HepG2 (cell line): ENCODE measurements around the gene TSPYL4. TPM values are rescaled to one million over a fixed set of nuclear protein-coding genes. Genes with fewer than 3 reads are reported as not detected.
A peak's percentile ranks its signal among the peaks of the same experiment; 100 is the strongest.

Experiments
- ARHGAP35 ChIP-seq: sonication (generic); formaldehyde crosslinking; IDR thresholded peaks from 2 replicates; pipeline ENCODE4 v1.9.0; 2022; ENCODE audit warnings: mild to moderate bottlenecking, inconsistent platforms, moderate library complexity, missing genetic modification reagents, borderline replicate concordance
- FLYWCH1 ChIP-seq: sonication (generic); formaldehyde crosslinking; IDR thresholded peaks from 2 replicates; pipeline ENCODE4 v1.8.1; 2023; ENCODE audit warnings: mild to moderate bottlenecking, missing genetic modification reagents
- GABPB1 ChIP-seq: IDR thresholded peaks from 2 replicates; pipeline ENCODE4 v1.6.1; 2016; ENCODE audit warnings: mild to moderate bottlenecking, missing genetic modification reagents, moderate library complexity, missing compliant biosample characterization
- HNRNPL ChIP-seq: fragments of 200-400 bp; formaldehyde crosslinking; IDR thresholded peaks from 2 replicates; pipeline ENCODE4 v1.6.1; 2017; ENCODE audit warnings: mild to moderate bottlenecking, low read depth, low read length
- HNRNPLL ChIP-seq: fragments of 200-400 bp; formaldehyde crosslinking; IDR thresholded peaks from 2 replicates; pipeline ENCODE4 v1.6.1; 2017; ENCODE audit warnings: mild to moderate bottlenecking, low read depth, low read length; ENCODE audit not compliant: poor library complexity, severe bottlenecking
- JUN ChIP-seq: sonication (generic); formaldehyde crosslinking; IDR thresholded peaks from 2 replicates; pipeline ENCODE4 v1.4.0; 2020; ENCODE audit warnings: mild to moderate bottlenecking, missing genetic modification reagents
- JUND ChIP-seq: sonication (generic); formaldehyde crosslinking; IDR thresholded peaks from 2 replicates; pipeline ENCODE4 v1.8.0; 2022; ENCODE audit warnings: mild to moderate bottlenecking, missing genetic modification reagents
- KDM1A ChIP-seq: IDR thresholded peaks from 2 replicates; pipeline ENCODE4 v1.6.1; 2016; ENCODE audit warnings: missing compliant biosample characterization
- MLLT10 ChIP-seq: sonication (generic); formaldehyde crosslinking; IDR thresholded peaks from 2 replicates; pipeline ENCODE4 v1.4.0; 2020; ENCODE audit warnings: missing genetic modification reagents
- RBAK ChIP-seq: sonication (generic); formaldehyde crosslinking; IDR thresholded peaks from 2 replicates; pipeline ENCODE4 v1.5.1; 2020; ENCODE audit warnings: mild to moderate bottlenecking, missing genetic modification reagents
- REPIN1 ChIP-seq: sonication (generic); formaldehyde crosslinking; IDR thresholded peaks from 2 replicates; pipeline ENCODE4 v1.8.0; 2022; ENCODE audit warnings: missing genetic modification reagents, low read depth, mild to moderate bottlenecking, borderline replicate concordance
- RFX5 ChIP-seq: IDR thresholded peaks from 2 replicates; pipeline ENCODE4 v1.6.1; 2011; ENCODE audit warnings: low read depth, low read length, improper control_type of control experiment
- SMAD9 ChIP-seq: sonication (generic); formaldehyde crosslinking; IDR thresholded peaks from 2 replicates; pipeline ENCODE4 v1.5.1; 2020; ENCODE audit warnings: mild to moderate bottlenecking, missing genetic modification reagents
- ZNF296 ChIP-seq: sonication (generic); formaldehyde crosslinking; conservative IDR thresholded peaks from 2 replicates; pipeline ENCODE4 v1.5.0; 2020; ENCODE audit warnings: mild to moderate bottlenecking, missing genetic modification reagents
- ZNF354B ChIP-seq: sonication (generic); formaldehyde crosslinking; IDR thresholded peaks from 2 replicates; pipeline ENCODE4 v1.8.0; 2022; ENCODE audit warnings: mild to moderate bottlenecking, missing genetic modification reagents
- ZNF713 ChIP-seq: sonication (generic); formaldehyde crosslinking; IDR thresholded peaks from 2 replicates; pipeline ENCODE4 v1.4.0; 2020; ENCODE audit warnings: mild to moderate bottlenecking, missing genetic modification reagents
- ZNF75D ChIP-seq: sonication (generic); formaldehyde crosslinking; IDR thresholded peaks from 2 replicates; pipeline ENCODE4 v1.8.1; 2023; ENCODE audit warnings: missing genetic modification reagents, mild to moderate bottlenecking, borderline replicate concordance
- ZNF768 ChIP-seq: sonication (generic); formaldehyde crosslinking; IDR thresholded peaks from 2 replicates; pipeline ENCODE4 v1.4.0; 2020; ENCODE audit warnings: missing genetic modification reagents
- ZNF800 ChIP-seq: sonication (generic); formaldehyde crosslinking; IDR thresholded peaks from 2 replicates; pipeline ENCODE4 v1.4.0; 2020; ENCODE audit warnings: missing genetic modification reagents
- ZSCAN21 ChIP-seq: sonication (generic); formaldehyde crosslinking; IDR thresholded peaks from 2 replicates; pipeline ENCODE4 v1.8.0; 2022; ENCODE audit warnings: mild to moderate bottlenecking, missing genetic modification reagents, moderate library complexity, borderline replicate concordance
- polyA plus RNA-seq, 8 experiments: library from polyadenylated mRNA; depleted of rRNA in 3 of 8; stranded (reverse) in 7 of 8; unstranded in 1 of 8; fragments of >200 nt; fragmentation: Illumina TruSeq in 4 of 8; extraction: Trizol in 4 of 8; gene quantifications; 2 replicates each; pipeline versions ENCODE4 v1.2.1 to v1.2.3, GENCODE V29; 2011 to 2016; ENCODE audit warnings: low read depth in 4 of 8, missing spikeins in 1 of 8, mixed read lengths in 1 of 8; ENCODE audit not compliant: insufficient read depth in 1 of 8
- total RNA-seq, 5 experiments: library from RNA; depleted of rRNA; stranded (reverse); fragments of >200 nt; fragmentation: Illumina TruSeq; extraction: Trizol; gene quantifications; 2 replicates each; pipeline ENCODE4 v1.2.3, GENCODE V29; 2016; ENCODE audit warnings: low read depth in 1 of 5
- TF ChIP-seq, protein P1 (sequence below): sonication (generic); formaldehyde crosslinking; IDR thresholded peaks from 2 replicates; pipeline ENCODE4 v1.8.0; 2023; ENCODE audit warnings: mild to moderate bottlenecking, missing genetic modification reagents
- TF ChIP-seq, protein P2 (sequence below): sonication (generic); formaldehyde crosslinking; IDR thresholded peaks from 2 replicates; pipeline ENCODE4 v1.5.1; 2020; ENCODE audit warnings: missing genetic modification reagents, mild to moderate bottlenecking, borderline replicate concordance
- TF ChIP-seq, protein P3 (sequence below): IDR thresholded peaks from 2 replicates; pipeline ENCODE4 v1.6.1; 2016; ENCODE audit warnings: mild to moderate bottlenecking

The TSPYL4 gene
- total and polyA plus RNA-seq, 2 of the 13 experiments (the other 11 are each of a cell fraction or from before 2014, with no cell fraction given): 18.0 to 19.7 TPM

DNA sequence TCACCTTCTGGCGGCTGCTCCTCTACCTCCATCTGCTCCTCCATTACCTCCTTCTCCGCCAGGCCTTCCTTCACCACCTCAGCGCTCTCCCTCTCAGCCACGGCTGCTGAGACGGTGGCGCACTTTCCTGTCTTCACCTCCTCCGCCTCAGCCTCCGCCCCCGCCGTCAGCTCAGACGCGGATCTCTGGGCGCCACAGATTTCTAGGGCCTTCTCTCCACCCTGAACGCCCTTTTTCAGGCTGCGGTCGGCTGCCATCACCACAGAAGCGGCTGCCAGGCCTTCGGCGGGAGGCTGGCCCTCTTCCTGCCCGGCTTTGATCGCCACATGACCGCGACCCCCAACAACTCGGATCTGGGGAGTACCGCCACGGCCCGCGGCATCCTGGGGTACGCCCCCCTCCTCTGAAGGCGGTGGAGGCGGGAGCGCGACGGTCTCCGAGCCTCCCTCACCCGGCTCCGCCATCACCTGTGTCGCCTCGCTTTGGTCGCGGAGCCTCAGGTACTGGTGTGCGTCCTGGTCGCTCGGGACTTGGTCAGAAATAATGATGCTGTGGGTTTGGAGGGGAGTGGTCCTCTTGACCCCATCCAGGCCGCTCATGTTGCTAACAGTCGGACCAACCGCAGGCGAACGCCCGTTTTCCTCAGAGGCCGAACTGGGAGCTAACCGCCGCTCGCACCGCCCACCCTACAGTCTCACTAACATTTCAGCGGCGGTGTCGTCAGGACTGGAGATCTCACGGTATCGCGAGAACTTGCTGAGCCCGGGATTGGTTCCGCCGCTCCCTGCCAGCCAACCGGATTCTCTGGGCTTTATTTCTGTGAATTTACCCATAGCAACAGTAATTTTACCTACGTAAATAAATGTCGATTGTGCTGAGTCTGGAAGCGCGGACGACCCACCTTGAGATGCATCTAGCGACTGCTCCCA, 25.6 kb upstream of the TSPYL4 start, which contains the start of gene TSPYL1 (continued):
- TF ChIP-seq SMAD9 (no peak; the same call in 1 of the 2 replicates), ZNF75D (no peak), MLLT10 (no peak), RFX5 (peak; percentile 99), KDM1A (CRISPR knock-in tag) (0 out of 2 replicates have a peak, but pooled peaks have one; percentile 41), JUND (no peak), ZSCAN21 (CRISPR knock-in tag) (peak; percentile 56; the same call in 1 of the 2 replicates), ZNF296 (CRISPR knock-in tag) (no peak; the same call in 1 of the 2 replicates), JUN (CRISPR knock-in tag) (no peak; the same call in 1 of the 2 replicates), ZNF354B (CRISPR knock-in tag) (peak; percentile 93), ZNF800 (CRISPR knock-in tag) (peak; percentile 62), ARHGAP35 (CRISPR knock-in tag) (peak; percentile 81; the same call in 1 of the 2 replicates), HNRNPL (no peak), ZNF768 (CRISPR knock-in tag) (peak; percentile 60; the same call in 1 of the 2 replicates), ZNF713 (CRISPR knock-in tag) (peak; percentile 51; the same call in 1 of the 2 replicates), FLYWCH1 (no peak), GABPB1 (CRISPR knock-in tag) (peak; percentile 74; the same call in 1 of the 2 replicates), HNRNPLL (peak; percentile 74), RBAK (CRISPR knock-in tag) (no peak), REPIN1 (CRISPR knock-in tag) (peak; percentile 87)
- TF ChIP-seq, protein P1, sequence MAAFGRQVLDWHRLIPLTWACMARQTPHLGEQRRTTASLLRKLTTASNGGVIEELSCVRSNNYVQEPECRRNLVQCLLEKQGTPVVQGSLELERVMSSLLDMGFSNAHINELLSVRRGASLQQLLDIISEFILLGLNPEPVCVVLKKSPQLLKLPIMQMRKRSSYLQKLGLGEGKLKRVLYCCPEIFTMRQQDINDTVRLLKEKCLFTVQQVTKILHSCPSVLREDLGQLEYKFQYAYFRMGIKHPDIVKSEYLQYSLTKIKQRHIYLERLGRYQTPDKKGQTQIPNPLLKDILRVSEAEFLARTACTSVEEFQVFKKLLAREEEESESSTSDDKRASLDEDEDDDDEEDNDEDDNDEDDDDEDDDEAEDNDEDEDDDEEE (CRISPR knock-in tag): peak; percentile 77
- TF ChIP-seq, protein P2, sequence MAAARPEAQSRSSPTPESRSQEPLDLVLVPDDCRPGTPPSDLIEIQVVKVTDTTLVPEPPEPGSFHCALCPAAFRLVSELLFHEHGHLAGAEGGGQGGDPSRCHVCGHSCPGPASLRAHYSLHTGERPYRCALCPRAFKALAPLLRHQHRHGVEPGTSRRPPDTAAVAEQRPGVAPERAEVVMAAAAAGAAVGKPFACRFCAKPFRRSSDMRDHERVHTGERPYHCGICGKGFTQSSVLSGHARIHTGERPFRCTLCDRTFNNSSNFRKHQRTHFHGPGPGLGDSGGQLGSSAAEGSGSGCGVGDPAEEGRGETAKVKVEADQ (CRISPR knock-in tag): peak; percentile 78
- TF ChIP-seq, protein P3, sequence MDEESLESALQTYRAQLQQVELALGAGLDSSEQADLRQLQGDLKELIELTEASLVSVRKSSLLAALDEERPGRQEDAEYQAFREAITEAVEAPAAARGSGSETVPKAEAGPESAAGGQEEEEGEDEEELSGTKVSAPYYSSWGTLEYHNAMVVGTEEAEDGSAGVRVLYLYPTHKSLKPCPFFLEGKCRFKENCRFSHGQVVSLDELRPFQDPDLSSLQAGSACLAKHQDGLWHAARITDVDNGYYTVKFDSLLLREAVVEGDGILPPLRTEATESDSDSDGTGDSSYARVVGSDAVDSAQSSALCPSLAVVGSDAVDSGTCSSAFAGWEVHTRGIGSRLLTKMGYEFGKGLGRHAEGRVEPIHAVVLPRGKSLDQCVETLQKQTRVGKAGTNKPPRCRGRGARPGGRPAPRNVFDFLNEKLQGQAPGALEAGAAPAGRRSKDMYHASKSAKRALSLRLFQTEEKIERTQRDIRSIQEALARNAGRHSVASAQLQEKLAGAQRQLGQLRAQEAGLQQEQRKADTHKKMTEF (CRISPR knock-in tag): peak; percentile 85
